SIG-M5 treated with dmso at 0.1 percent for 504 hours (cell line): ENCODE data around the gene OR13D1.
A peak's percentile ranks its signal among the peaks of the same experiment; 100 is the strongest.
"Not testable (repeated sequence)": the region's sequence is repeated elsewhere in the genome, so short reads cannot be mapped to it uniquely, and the experiment has no call there.

Experiments used
- DNase-seq: peaks from one replicate; lab custom pipeline; 2025; ENCODE audit not compliant: unreplicated experiment; lab: John Stamatoyannopoulos, UW

The OR13D1 gene, protein sequence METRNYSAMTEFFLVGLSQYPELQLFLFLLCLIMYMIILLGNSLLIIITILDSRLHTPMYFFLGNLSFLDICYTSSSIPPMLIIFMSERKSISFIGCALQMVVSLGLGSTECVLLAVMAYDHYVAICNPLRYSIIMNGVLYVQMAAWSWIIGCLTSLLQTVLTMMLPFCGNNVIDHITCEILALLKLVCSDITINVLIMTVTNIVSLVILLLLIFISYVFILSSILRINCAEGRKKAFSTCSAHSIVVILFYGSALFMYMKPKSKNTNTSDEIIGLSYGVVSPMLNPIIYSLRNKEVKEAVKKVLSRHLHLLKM

DNA sequence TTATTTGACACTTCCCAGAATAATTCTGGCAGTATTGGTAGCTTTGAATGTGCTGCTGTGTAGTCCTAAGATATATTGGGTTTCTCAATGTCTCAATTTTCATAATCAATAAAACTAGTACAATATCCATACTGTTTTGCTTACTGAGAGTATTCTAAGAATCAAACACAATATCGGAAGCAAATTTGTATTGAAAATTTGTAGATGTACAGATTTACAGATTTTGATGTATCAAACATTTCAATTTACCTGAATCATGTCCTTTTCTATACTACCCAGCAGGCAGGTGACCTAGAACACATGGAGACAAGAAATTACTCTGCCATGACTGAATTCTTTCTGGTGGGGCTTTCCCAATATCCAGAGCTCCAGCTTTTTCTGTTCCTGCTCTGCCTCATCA, at the start of gene OR13D1:
OR13D1 (plus strand) TSS at position 301 of the 400 bp plus-strand sequence; CDS start at position 301, 0 bp downstream.
- no peak for DNase-seq

DNA sequence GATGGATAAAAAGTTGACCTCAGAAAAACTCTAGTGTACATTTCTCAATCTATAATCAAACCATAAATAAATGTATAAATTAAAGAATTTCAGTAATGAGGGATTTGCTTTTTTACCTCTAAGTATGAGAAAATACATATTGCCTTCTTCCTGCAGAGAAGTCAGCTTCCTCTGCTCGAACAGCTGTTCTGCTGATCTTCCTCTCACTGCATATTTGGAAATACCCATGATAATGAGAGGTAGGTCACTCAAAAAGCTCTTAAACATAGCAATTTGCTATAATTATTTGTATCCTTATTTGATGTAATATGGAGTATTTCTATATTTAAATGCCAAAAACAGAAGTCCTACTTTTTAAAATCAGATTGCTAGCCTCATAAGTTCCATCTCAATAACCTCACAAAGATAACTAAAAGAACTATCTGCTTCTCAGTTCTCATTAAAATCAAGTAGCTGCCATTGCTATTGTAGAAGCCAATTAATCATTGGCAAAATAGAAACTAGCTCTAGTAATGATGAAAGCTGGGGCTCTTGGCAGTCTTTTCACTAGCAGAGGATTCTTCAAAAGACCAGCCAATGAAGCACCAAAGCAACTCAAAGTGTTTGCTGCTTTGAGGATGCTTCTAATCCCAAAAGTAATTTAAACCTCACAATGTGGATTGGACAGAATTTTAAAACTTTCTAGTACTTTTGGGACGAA, 35.7 kb upstream of the OR13D1 start:
- no peak for DNase-seq

DNA sequence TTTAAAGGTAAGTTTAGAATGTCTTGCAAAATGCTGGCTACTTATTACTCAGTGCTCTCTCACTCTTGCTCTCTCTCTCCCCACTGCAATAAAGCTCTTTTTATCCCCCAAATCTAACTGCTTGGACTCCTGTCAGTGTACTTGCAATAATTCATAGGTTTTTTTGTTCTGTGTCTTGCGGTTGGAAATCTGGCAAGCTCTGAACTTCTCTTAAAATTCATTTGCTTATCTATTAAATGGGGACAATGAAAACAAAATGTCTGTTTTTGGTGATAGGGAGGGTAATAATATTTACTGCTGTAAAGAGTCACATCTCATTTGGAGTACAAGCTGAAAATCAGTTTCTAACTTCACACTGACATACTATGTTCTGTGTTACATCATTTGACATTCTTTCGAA, 18.7 kb upstream of the OR13D1 start:
- DNase-seq, result no peak

DNA sequence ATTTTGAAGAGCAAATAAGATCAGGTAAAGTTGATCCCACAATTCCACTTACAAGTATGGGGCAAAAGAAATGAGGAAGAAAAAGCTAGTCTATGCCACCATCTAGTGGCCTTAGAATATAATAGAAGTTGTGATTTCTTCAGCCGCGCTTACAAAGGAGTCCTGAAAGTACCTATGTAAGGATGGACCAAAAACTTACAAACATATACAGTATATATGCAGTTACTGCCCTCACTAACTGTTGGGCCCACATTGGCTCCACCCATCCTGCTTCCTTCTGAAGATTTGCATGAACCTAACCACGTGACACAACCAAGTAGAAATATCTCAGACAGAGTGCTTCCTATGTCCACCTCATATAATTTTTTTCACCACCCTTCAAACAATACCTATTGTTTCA, 11.7 kb upstream of the OR13D1 start:
- peak; percentile 64 for DNase-seq

DNA sequence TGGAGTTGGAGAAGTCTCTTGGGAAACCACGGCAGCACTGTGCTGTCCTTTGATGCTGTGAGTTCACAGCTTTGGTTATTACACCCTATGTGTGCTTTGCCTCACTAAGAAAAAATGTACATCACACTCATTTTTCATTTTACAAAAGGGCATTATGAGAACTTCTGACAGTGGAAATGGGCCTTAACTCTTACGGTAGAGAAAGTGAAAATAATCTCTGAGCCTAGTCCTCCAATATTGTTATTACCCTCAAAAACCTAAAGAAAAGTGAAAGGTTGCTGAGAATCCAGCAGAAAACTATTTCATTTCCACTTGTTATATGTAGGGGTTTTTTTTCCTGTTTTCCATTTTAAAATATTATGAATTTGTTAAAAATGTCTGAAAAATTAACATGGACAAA, 8.2 kb upstream of the OR13D1 start:
- DNase-seq, result no peak

DNA sequence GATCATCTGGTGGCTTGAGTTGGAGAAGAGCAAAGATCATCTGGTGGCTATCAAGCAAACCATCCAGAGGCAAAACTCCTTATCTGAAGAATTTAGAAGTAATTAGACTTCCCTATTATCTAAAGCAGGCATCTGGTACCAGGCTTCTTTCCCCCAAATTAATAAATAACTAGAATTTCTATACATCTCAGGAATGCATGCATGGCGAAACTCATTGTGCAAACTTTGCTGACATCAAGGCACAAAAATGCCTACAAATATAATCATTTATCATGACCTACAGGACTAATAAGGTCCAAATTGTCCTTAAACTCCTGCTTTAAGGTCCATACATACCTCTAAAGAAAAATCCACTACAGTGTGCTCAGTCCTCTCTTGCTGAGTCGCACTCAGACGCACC, 6.0 kb downstream of the OR13D1 start:
- no peak for DNase-seq

DNA sequence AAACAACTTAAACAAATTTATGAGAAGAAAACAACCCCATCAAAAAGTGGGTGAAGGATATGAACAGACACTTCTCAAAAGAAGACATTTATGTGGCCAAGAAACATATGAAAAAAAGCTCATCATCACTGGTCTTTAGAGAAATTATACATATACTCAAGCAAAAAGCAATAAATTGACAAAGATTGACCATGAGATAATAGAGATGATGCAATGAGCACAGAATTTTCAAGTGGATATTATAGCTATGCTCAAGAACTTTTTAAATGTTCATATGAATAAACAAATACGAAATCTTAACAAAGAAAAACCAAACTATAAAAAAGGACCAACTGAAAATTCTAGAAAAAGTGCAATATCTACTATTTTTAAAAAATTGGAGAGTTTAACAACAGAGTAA, 14.4 kb downstream of the OR13D1 start:
- DNase-seq, result not testable (repeated sequence)

DNA sequence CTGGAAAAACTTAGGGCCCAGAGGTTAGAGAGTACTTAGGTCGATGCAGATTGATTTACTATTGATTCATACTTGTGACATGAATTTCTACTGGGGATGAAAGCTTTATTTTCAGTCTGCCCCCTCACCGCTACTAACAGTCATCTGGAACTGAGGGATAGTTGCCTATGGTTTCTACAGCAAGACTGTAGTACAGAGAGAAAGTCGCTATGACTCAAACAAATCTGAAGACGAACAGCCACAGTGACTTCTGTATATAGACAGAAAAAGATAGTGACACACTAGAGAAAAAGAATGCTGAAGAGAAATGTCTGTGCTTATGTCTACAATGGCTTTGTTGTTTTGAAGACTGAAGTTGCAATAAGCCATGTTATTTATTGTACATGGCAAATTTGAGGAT, 17.3 kb downstream of the OR13D1 start:
- DNase-seq, result no peak

DNA sequence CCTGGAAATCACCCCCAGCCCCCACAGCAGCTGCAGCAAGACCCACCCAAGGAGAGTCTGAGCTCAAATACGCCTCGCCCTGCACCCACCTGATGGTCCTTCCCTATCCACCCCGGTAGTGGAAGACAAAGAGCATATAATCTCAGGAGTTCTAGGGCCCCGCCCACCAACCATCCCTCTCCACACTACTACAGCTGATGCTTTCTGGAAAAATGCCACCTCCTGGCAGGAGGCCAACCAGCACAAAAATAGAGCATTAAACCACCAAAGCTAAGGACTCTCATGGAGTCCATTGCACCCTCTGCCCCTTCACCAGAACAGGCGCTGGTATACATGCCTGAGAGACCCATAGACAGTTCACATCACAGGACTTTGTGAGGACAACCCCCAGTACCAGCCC, 30.7 kb downstream of the OR13D1 start:
- DNase-seq, result no peak

DNA sequence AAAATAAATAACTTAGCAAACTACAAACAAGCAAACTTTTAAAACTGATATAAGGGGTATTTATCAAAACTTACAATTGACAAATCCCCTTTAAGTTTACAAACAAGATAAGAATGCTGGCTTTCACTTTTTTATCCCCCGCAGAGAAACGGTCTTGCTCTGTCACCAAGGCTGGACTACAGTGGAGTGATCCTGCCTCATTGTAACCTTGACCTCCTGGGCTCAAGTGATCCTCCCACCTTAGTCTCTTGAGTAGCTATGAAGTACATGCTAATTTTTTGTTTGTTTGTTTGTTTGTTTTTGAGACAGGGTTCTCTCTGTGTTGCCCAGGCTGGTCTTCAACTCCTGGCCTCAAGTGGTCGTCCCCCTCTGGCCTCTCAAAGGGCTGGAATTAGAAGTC, 44.1 kb downstream of the OR13D1 start:
- DNase-seq, result no peak

DNA sequence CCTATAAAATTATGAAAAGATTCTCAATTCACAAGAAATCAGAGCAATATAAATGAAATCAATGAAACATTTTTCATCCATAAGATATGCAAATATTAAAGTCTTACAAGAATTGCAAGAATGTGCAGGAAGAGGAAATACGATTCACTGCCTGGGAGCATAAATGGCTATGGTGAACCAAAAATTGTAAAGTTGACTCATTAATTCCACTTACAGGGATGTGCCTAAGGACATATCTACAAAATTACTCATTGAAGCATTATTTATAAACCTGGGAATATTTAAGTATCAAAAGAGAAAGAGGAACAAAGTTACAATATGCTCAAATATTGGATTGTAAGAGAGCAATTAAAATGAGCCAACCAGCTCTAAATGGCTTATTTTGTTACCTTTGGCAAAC, 46.3 kb downstream of the OR13D1 start:
- DNase-seq, result no peak

DNA sequence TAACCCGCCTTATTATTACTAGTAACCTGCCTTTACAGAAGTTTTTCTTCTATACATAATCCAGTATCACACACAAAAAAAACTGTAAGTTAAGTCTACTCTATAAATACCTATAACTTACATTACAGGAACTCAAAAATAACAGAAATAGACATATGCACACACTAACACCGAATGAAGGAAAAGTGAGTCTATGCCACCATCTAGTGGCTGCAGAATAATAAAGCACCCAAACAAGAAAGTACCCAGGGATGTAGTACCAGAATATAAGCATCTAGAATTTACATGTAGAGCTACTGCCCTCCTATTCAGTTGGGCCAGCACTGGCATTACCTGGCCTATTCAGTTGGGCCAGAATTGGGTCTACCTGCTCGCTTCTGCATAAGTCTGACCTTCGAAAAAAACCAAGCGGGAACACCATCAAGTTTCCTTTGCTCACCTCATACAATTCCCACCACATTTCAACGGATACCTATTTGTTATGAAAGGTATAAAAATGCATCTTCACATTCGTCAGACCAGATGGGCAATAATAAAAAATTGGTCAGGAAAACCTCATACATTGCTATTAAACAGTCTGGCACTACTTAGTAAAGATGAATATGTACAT, 49.2 kb downstream of the OR13D1 start:
- DNase-seq, result peak; percentile 79
